ENCODE measurements around the gene MBD1.
"Not testable (repeated sequence)": the region's sequence is repeated elsewhere in the genome, so short reads cannot be mapped to it uniquely, and the experiment has no call there.

The MBD1 gene

GRCh38 chr18:50281295-50281971 is at the start of gene MBD1:
Gene MBD1, minus strand, starts transcription at chr18:50281523. Its CDS starts 1,531 bp downstream, at chr18:50279992.
- DNase-seq: peak; percentile 95

GRCh38 chr18:50330176-50330575 is 48.9 kb upstream of the MBD1 start:
- no peak for DNase-seq

- DNase-seq: no peak
These were observed 46.7 kb upstream of the MBD1 start for GRCh38 chr18:50327983-50328382.

- no peak for DNase-seq
These were observed 39.4 kb upstream of the MBD1 start for GRCh38 chr18:50320719-50321118.

GRCh38 chr18:50315100-50315871 is 34.0 kb upstream of the MBD1 start:
- DNase-seq: no peak

- no peak for DNase-seq
These were observed 32.6 kb upstream of the MBD1 start for GRCh38 chr18:50313873-50314460.

GRCh38 chr18:50313031-50313607 is 31.8 kb upstream of the MBD1 start:
- DNase-seq: no peak

GRCh38 chr18:50312296-50313030 is 31.1 kb upstream of the MBD1 start:
- no peak for DNase-seq

GRCh38 chr18:50311650-50312049 is 30.3 kb upstream of the MBD1 start:
- no peak for DNase-seq

GRCh38 chr18:50310080-50310479 is 28.8 kb upstream of the MBD1 start:
- DNase-seq: no peak

- not testable (repeated sequence) for DNase-seq
These were observed 27.5 kb upstream of the MBD1 start for GRCh38 chr18:50308851-50309250.

- peak; percentile 88 for DNase-seq
These were observed 26.6 kb upstream of the MBD1 start for GRCh38 chr18:50307738-50308470.

GRCh38 chr18:50307400-50307737 is 26.0 kb upstream of the MBD1 start:
- no peak for DNase-seq

- no peak for DNase-seq
These were observed 25.6 kb upstream of the MBD1 start for GRCh38 chr18:50306944-50307343.

- DNase-seq: no peak
These were observed 19.8 kb upstream of the MBD1 start for GRCh38 chr18:50301074-50301473.

GRCh38 chr18:50299626-50300388 is 18.5 kb upstream of the MBD1 start:
- no peak for DNase-seq

GRCh38 chr18:50298443-50299284 is 17.3 kb upstream of the MBD1 start:
- DNase-seq: no peak

GRCh38 chr18:50297621-50298442 is 16.5 kb upstream of the MBD1 start:
- DNase-seq: peak; percentile 83

GRCh38 chr18:50293039-50293438 is 11.7 kb upstream of the MBD1 start:
- no peak for DNase-seq

GRCh38 chr18:50289108-50289443 is 7.8 kb upstream of the MBD1 start:
- no peak for DNase-seq

All from activated CD8-positive, alpha-beta memory T cell treated with anti-CD3 and anti-CD28 coated beads, Interleukin-2, amount 50 U/mL, for 48 hours (primary cell).